Adrenal gland (tissue), 5 donors: ENCODE data around the gene INSL3.

Experiments
- POLR2A ChIP-seq, 2 donors: fragments of 450-650 bp; IDR thresholded peaks; one replicate each; pipeline ENCODE4 v1.6.1; 2017; ENCODE audit warnings: antibody characterized with exemption in 2 of 2, mild to moderate bottlenecking in 2 of 2, moderate library complexity in 1 of 2
- TF ChIP-seq, protein P1 (sequence below), 6 experiments: fragments of 450-650 bp in 4 of 6; fragments of 200-600 bp in 2 of 6; sonication (generic) in 1 of 6; IDR thresholded peaks; 1 replicate in 5 of 6; 2 replicates in 1 of 6; pipeline versions ENCODE4 v1.5.1 to v1.8.0; 2016 to 2021; ENCODE audit warnings: antibody characterized with exemption in 6 of 6, mild to moderate bottlenecking in 2 of 6, moderate library complexity in 1 of 6
- donor health status: DM: no; HTN: no; CAD: no.

DNA sequence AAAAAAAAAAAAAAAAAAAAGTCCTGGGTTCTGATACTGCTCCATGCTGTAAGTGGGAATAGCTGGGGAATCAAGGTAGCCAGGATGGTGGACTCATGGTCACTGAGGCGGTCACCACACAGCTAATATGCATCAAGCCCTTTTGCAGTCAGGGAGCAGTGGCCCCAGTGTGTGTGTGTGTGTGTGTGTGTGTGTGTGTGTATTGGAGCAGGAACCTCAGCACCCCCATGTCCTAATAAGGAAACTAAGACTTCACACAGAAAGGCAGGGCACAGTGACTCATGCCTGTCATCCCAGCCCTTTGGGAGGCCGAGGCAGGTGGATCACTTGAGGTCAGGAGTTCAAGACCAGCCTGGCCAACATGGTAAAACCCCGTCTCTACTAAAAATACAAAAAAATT is 14.4 kb downstream of the INSL3 start:
- TF ChIP-seq, protein P1, sequence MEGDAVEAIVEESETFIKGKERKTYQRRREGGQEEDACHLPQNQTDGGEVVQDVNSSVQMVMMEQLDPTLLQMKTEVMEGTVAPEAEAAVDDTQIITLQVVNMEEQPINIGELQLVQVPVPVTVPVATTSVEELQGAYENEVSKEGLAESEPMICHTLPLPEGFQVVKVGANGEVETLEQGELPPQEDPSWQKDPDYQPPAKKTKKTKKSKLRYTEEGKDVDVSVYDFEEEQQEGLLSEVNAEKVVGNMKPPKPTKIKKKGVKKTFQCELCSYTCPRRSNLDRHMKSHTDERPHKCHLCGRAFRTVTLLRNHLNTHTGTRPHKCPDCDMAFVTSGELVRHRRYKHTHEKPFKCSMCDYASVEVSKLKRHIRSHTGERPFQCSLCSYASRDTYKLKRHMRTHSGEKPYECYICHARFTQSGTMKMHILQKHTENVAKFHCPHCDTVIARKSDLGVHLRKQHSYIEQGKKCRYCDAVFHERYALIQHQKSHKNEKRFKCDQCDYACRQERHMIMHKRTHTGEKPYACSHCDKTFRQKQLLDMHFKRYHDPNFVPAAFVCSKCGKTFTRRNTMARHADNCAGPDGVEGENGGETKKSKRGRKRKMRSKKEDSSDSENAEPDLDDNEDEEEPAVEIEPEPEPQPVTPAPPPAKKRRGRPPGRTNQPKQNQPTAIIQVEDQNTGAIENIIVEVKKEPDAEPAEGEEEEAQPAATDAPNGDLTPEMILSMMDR (IDR thresholded peaks at IDR 0.05) = no peak
- TF ChIP-seq POLR2A (IDR thresholded peaks at IDR 0.05) = no peak
